HepG2 (cell line): ENCODE results near the gene RPL41. TPM values are rescaled to one million over a fixed set of nuclear protein-coding genes. Genes with fewer than 3 reads are reported as not detected.
A peak's percentile ranks its signal among the peaks of the same experiment; 100 is the strongest.

Experiments
- ATAC-seq: fragments of 200-7000 bp; cut with Tn5 transposase; 3 replicates; pipeline ENCODE4 v1.9.1; 2020; ENCODE audit warnings: mild to moderate bottlenecking, moderate library complexity
- BruUV-seq: library from RNA; stranded (reverse); fragments of 400-500 nt; replicated peaks from 2 replicates; lab custom pipeline; 2021; lab: Mats Ljungman, UMichigan
- CTCF ChIA-PET: fragments of 300-600 bp; formaldehyde crosslinking; extraction: SDS; loops from one replicate; lab custom pipeline; 2021; ENCODE audit warnings: low total read pairs, inconsistent platforms, low intra/inter-chr PET ratio; lab: Yijun Ruan, JAX
- POLR2A ChIA-PET: fragments of 350-600 bp; sonication (Branson Sonifier 250); formaldehyde crosslinking; loops from one replicate; lab custom pipeline; 2020; ENCODE audit warnings: antibody characterized with exemption, inconsistent platforms; lab: Yijun Ruan, JAX
- DNase-seq: peaks from one replicate; pipeline ENCODE4 v3.0.0-alpha.2; 2015; ENCODE audit warnings: low spot score
- FAIRE-seq: peaks from 3 replicates; lab custom pipeline; 2011; peaks lifted over from hg19 to GRCh38; lab: Jason Lieb, UNC
- H2AFZ ChIP-seq: one replicate; pipeline ENCODE4 v1.6.1; 2011; ENCODE audit warnings: low read length, inconsistent platforms
- H3K27ac ChIP-seq: fragments of 300-600 bp; 3 replicates; pipeline ENCODE4 v1.8.0; 2011; ENCODE audit warnings: mixed run types, mild to moderate bottlenecking, mixed read lengths, low read length, inconsistent platforms; ENCODE audit not compliant: insufficient read depth; ENCODE audit errors: extremely low read length
- H3K27me3 ChIP-seq, 2 experiments: fragments of 200-600 bp in 1 of 2; 2 replicates in 1 of 2; 3 replicates in 1 of 2; pipeline versions ENCODE4 v1.6.0 to v1.8.0; 2011; ENCODE audit warnings: low read length in 2 of 2, mild to moderate bottlenecking in 2 of 2, moderate library complexity in 2 of 2, inconsistent platforms in 1 of 2; ENCODE audit not compliant: insufficient read depth in 2 of 2, control insufficient read depth in 1 of 2
- H3K36me3 ChIP-seq, 2 experiments: fragments of 200-600 bp in 1 of 2; replicated peaks in 1 of 2; 2 replicates in 1 of 2; 3 replicates in 1 of 2; pipeline versions ENCODE4 v1.5.1 to v1.8.0; 2011; ENCODE audit warnings: low read length in 2 of 2, inconsistent platforms in 1 of 2; ENCODE audit not compliant: insufficient read depth in 2 of 2, control insufficient read depth in 1 of 2
- H3K4me1 ChIP-seq: 2 replicates; pipeline ENCODE4 v1.5.1; 2012; ENCODE audit warnings: low read length, inconsistent platforms; ENCODE audit not compliant: insufficient read depth
- H3K4me2 ChIP-seq: 2 replicates; pipeline ENCODE4 v1.6.0; 2011; ENCODE audit warnings: low read depth, low read length, inconsistent platforms
- H3K4me3 ChIP-seq, 3 experiments: fragments of 200-600 bp in 1 of 3; sonication (generic), shearing (Covaris generic) in 1 of 3; replicated peaks in 1 of 3; 2 replicates each; pipeline ENCODE4 v1.5.1; 2011 to 2016; ENCODE audit warnings: low read length in 3 of 3, inconsistent platforms in 2 of 3, low read depth in 2 of 3, mild to moderate bottlenecking in 2 of 3, control low read depth in 1 of 3, mixed read lengths in 1 of 3; ENCODE audit not compliant: insufficient read depth in 1 of 3
- H3K79me2 ChIP-seq: one replicate; pipeline ENCODE4 v1.6.1; 2011; ENCODE audit warnings: low read length, inconsistent platforms; ENCODE audit not compliant: insufficient read depth
- H3K9ac ChIP-seq: 2 replicates; pipeline ENCODE4 v1.6.0; 2011; ENCODE audit warnings: mild to moderate bottlenecking, low read depth, low read length, inconsistent platforms; ENCODE audit not compliant: insufficient read depth
- H3K9me3 ChIP-seq: 2 replicates; pipeline ENCODE4 v1.5.1; 2012; ENCODE audit warnings: mild to moderate bottlenecking, low read length
- H4K20me1 ChIP-seq: 2 replicates; pipeline ENCODE4 v1.6.0; 2011; ENCODE audit warnings: inconsistent platforms, mild to moderate bottlenecking, low read length, moderate library complexity; ENCODE audit not compliant: insufficient read depth
- CREM ChIP-seq, 2 experiments: sonication (generic) in 1 of 2; formaldehyde crosslinking in 1 of 2; IDR thresholded peaks; 2 replicates each; pipeline versions ENCODE4 v1.4.0 to v1.6.1; 2016 to 2020; ENCODE audit warnings: antibody characterized with exemption in 1 of 2, mild to moderate bottlenecking in 1 of 2, missing genetic modification reagents in 1 of 2
- KLF12 ChIP-seq: sonication (generic); formaldehyde crosslinking; IDR thresholded peaks from 2 replicates; pipeline ENCODE4 v1.4.0; 2020; ENCODE audit warnings: missing genetic modification reagents, borderline replicate concordance
- LCORL ChIP-seq, 2 experiments: fragments of 450-650 bp in 1 of 2; sonication (generic) in 1 of 2; formaldehyde crosslinking in 1 of 2; IDR thresholded peaks; 2 replicates each; pipeline versions ENCODE4 v1.5.0 to v1.6.1; 2017 to 2020; ENCODE audit warnings: antibody characterized with exemption in 1 of 2, missing genetic modification reagents in 1 of 2
- NR2C2 ChIP-seq: sonication (generic); formaldehyde crosslinking; IDR thresholded peaks from 2 replicates; pipeline ENCODE4 v1.4.0; 2020; ENCODE audit warnings: missing genetic modification reagents, mild to moderate bottlenecking, moderate library complexity, borderline replicate concordance
- POLR2A ChIP-seq, 2 experiments: IDR thresholded peaks; 2 replicates each; pipeline ENCODE4 v1.6.1; 2011; ENCODE audit warnings: low read depth in 2 of 2, low read length in 2 of 2, mild to moderate bottlenecking in 1 of 2, moderate library complexity in 1 of 2; ENCODE audit not compliant: insufficient read depth in 1 of 2
- RXRA ChIP-seq: sonication (generic); formaldehyde crosslinking; IDR thresholded peaks from 2 replicates; pipeline ENCODE4 v1.5.1; 2020; ENCODE audit warnings: missing genetic modification reagents
- SNRNP70 ChIP-seq: fragments of 200-400 bp; formaldehyde crosslinking; IDR thresholded peaks from 2 replicates; pipeline ENCODE4 v1.6.1; 2017; ENCODE audit warnings: mild to moderate bottlenecking, low read depth, low read length, moderate library complexity
- SOX6 ChIP-seq, 2 experiments: fragments of 450-650 bp in 1 of 2; sonication (generic) in 1 of 2; formaldehyde crosslinking in 1 of 2; IDR thresholded peaks; 2 replicates each; pipeline versions ENCODE4 v1.4.0 to v1.6.1; 2017 to 2020; ENCODE audit warnings: antibody characterized with exemption in 1 of 2, mild to moderate bottlenecking in 1 of 2, missing genetic modification reagents in 1 of 2
- SPEN ChIP-seq: sonication (generic); formaldehyde crosslinking; IDR thresholded peaks from 2 replicates; pipeline ENCODE4 v1.5.1; 2020; ENCODE audit warnings: low read depth, mild to moderate bottlenecking, missing genetic modification reagents
- ZNF136 ChIP-seq: sonication (generic); formaldehyde crosslinking; IDR thresholded peaks from 2 replicates; pipeline ENCODE4 v1.8.1; 2022; ENCODE audit warnings: low read depth, mild to moderate bottlenecking, moderate library complexity, missing genetic modification reagents
- ZNF235 ChIP-seq: sonication (generic); formaldehyde crosslinking; IDR thresholded peaks from 2 replicates; pipeline ENCODE4 v1.8.1; 2023; ENCODE audit warnings: mild to moderate bottlenecking, missing genetic modification reagents, borderline replicate concordance
- ZNF292 ChIP-seq: sonication (generic); formaldehyde crosslinking; IDR thresholded peaks from 2 replicates; pipeline ENCODE4 v1.8.1; 2022; ENCODE audit warnings: mild to moderate bottlenecking, low read depth, missing genetic modification reagents, borderline replicate concordance
- ZNF558 ChIP-seq: sonication (generic); formaldehyde crosslinking; IDR thresholded peaks from 2 replicates; pipeline ENCODE4 v1.9.0; 2022; ENCODE audit warnings: mild to moderate bottlenecking, missing genetic modification reagents, borderline replicate concordance
- ZNF572 ChIP-seq: sonication (generic); formaldehyde crosslinking; IDR thresholded peaks from 2 replicates; pipeline ENCODE4 v1.5.1; 2020; ENCODE audit warnings: mild to moderate bottlenecking, missing genetic modification reagents
- ZNF749 ChIP-seq: sonication (generic); formaldehyde crosslinking; IDR thresholded peaks from 2 replicates; pipeline ENCODE4 v1.8.0; 2022; ENCODE audit warnings: mild to moderate bottlenecking, missing genetic modification reagents, moderate library complexity, borderline replicate concordance
- ZSCAN12 ChIP-seq: sonication (generic); formaldehyde crosslinking; IDR thresholded peaks from 2 replicates; pipeline ENCODE4 v1.9.0; 2021; ENCODE audit warnings: mild to moderate bottlenecking, missing genetic modification reagents
- WGBS: methylation state at CpG from one replicate; pipeline ENCODE4 v1.1.6; 2017; ENCODE audit warnings: low lambda C conversion rate; 5-methylcytosine and 5-hydroxymethylcytosine counted together
- in situ Hi-C: cut with HindIII; loops from 2 replicates; pipeline ENCODE4 v1.10.0; 2017; ENCODE audit warnings: low pct_unique_long_range_greater_than_20kb; ENCODE audit not compliant: extremely low pct_ligation_motif_present
- intact Hi-C: fragments of 100-400 bp; cut with micrococcal nuclease; formaldehyde crosslinking; loops from one replicate; pipeline ENCODE4 v1.10.0; 2022; ENCODE audit not compliant: unreplicated experiment
- polyA plus RNA-seq, 8 experiments: library from polyadenylated mRNA; depleted of rRNA in 3 of 8; stranded (reverse) in 7 of 8; unstranded in 1 of 8; fragments of >200 nt; fragmentation: Illumina TruSeq in 4 of 8; extraction: Trizol in 4 of 8; gene quantifications; 2 replicates each; pipeline versions ENCODE4 v1.2.1 to v1.2.3, GENCODE V29; 2011 to 2016; ENCODE audit warnings: low read depth in 4 of 8, missing spikeins in 1 of 8, mixed read lengths in 1 of 8; ENCODE audit not compliant: insufficient read depth in 1 of 8
- total RNA-seq, 5 experiments: library from RNA; depleted of rRNA; stranded (reverse); fragments of >200 nt; fragmentation: Illumina TruSeq; extraction: Trizol; gene quantifications; 2 replicates each; pipeline ENCODE4 v1.2.3, GENCODE V29; 2016; ENCODE audit warnings: low read depth in 1 of 5
- TF ChIP-seq, protein P1 (sequence below): sonication (generic); formaldehyde crosslinking; IDR thresholded peaks from 2 replicates; pipeline ENCODE4 v1.5.1; 2020; ENCODE audit warnings: mild to moderate bottlenecking, missing genetic modification reagents, moderate library complexity

Gene RPL41
- total and polyA plus RNA-seq, 2 of the 13 experiments (the other 11 are each of a cell fraction or from before 2014, with no cell fraction given), result 4,012 to 7,670 TPM

DNA sequence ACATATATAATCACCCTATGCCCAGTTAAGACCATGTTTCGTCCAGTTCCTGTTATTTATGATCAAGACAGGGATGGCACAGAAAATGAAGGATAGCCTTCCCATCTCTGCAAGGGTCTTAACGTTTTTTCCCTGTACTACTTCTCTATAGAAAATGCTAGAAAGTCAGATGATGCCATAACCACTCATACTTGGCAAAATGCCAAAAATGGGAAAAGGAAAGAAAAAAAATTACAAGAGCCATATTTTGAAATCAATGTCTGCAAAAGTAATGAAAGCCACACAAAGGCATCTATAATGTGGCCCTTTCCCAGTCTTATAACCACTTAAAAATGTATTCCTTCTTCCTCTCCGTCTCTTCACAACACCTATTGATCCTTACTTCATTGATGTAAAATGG, 34.1 kb downstream of the RPL41 start:
- POLR2A ChIA-PET, result interaction anchor here (1.3 to 3.8 kb wide), 5 partner anchors 8 to 69 kb away, joined by 5 to 42 read pairs (median 9); partner anchors contain the start of genes ESYT1, MYL6 and SMARCC2
- WGBS, result 80% methylated on average over 3 of the region's 3 CpGs
- CTCF ChIA-PET, result no interaction called here
- intact Hi-C loops (no loop called here), in situ Hi-C loops (no loop called here)
- Histone ChIP-seq H3K27me3 (no peaks in the 10 kb centered on the region; a peak in 1 of 5 replicates), H3K9ac (no peak overlapping the region), H3K79me2 (peaks cover 15% of the 10 kb centered on the region), H2AFZ (no peak overlapping the region), H3K4me1 (peaks cover 30% of the 10 kb centered on the region), H4K20me1 (no peaks in the 10 kb centered on the region), H3K4me3 (no peak overlapping the region), H3K27ac (no peak overlapping the region), H3K4me2 (no peak overlapping the region), H3K9me3 (no peaks in the 10 kb centered on the region), H3K36me3 (0 out of 5 replicates have a peak, but pooled peaks cover 0 to 1% of the 10 kb centered on the region in 2 experiments)
- ATAC-seq (no peak), DNase-seq (no peak), FAIRE-seq (no peak)
- TF ChIP-seq LCORL (IDR thresholded peaks at IDR 0.05), result peak; percentile 100
- TF ChIP-seq LCORL (CRISPR knock-in tag; IDR thresholded peaks at IDR 0.05), result no peak
- no peak for TF ChIP-seq SNRNP70
- no peak for TF ChIP-seq KLF12 (CRISPR knock-in tag)
- TF ChIP-seq ZNF558 (CRISPR knock-in tag), result no peak
- TF ChIP-seq RXRA, result no peak
- no TSS peak for BruUV-seq

DNA sequence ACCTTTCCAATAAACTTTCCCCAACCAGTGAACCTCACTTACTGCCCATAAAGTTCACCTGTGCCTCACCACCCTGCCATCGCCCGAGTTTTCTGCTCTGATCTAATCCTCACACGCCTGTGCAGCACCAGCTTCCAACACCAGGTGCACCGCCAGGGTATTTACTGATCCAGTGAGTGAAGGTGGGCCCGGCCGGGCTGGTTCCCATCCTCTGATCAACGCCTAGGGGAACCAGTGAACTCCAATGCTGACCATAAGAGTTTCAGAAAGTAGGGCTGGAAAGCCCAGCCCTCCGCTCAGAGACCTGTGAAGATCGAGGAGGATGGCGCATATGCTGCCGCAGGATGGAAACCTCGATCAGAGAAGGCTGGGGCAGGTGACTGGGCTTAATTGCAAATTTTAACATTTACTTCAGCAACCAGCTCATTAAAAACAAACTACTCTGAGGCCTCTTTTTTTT, 35.3 kb downstream of the RPL41 start:
- DNase-seq (peak; percentile 80), FAIRE-seq (peak; percentile 76), ATAC-seq (peak; percentile 90)
- no peaks in the 10 kb centered on the region for H4K20me1 ChIP-seq
- TSS peak; percentile 81 for BruUV-seq
- WGBS, result 0% methylated on average over 10 of the region's 12 CpGs
- no peaks in the 10 kb centered on the region; a peak in 1 of 5 replicates for H3K27me3 ChIP-seq
- peaks cover 35% of the 10 kb centered on the region for H3K4me1 ChIP-seq
- ChIA-PET POLR2A (interaction anchor here (0.5 to 3.8 kb wide), 12 partner anchors 10 to 406 kb away, joined by 3 to 42 read pairs (median 5); partner anchors contain the start of genes CNPY2, ESYT1, PA2G4 and RNF41), CTCF (interaction anchor here (0.9 to 1.6 kb wide), 2 partner anchors 26 to 38 kb away, joined by 3 to 5 read pairs; no protein-coding TSS in a partner anchor)
- H3K27ac ChIP-seq, result peak overlapping the region; percentile 89
- H3K36me3 ChIP-seq, result 0 out of 5 replicates have a peak, but pooled peaks cover 0 to 1% of the 10 kb centered on the region in 2 experiments
- peak overlapping the region; percentile 76 for H3K9ac ChIP-seq
- intact Hi-C loops, result loop anchor here (1.0 to 2.0 kb wide), 2 partner anchors 25 to 33 kb away; partner anchors contain the start of gene ZC3H10
- in situ Hi-C loops, result no loop called here
- peak overlapping the region; percentile 79 to 86 (median 82) for H3K4me3 ChIP-seq
- H3K79me2 ChIP-seq, result peaks cover 15% of the 10 kb centered on the region
- peak overlapping the region; percentile 57 for H2AFZ ChIP-seq
- peak overlapping the region; percentile 92 for H3K4me2 ChIP-seq
- no peaks in the 10 kb centered on the region for H3K9me3 ChIP-seq
- TF ChIP-seq CREM (IDR thresholded peaks at IDR 0.05) (no peak), CREM (CRISPR knock-in tag; IDR thresholded peaks at IDR 0.05) (no peak), ZNF235 (no peak), ZNF749 (CRISPR knock-in tag) (no peak), ZSCAN12 (CRISPR knock-in tag) (0 out of 2 replicates have a peak, but pooled peaks have one; percentile 42), ZNF136 (CRISPR knock-in tag) (0 out of 2 replicates have a peak, but pooled peaks have one; percentile 8), POLR2A (IDR thresholded peaks at IDR 0.05; ENCODE audit: insufficient read depth in 1 of 2, low read depth in 2 of 2, low read length in 2 of 2) (peak; percentile 47 to 59; a peak in 2 of 4 replicates), SOX6 (IDR thresholded peaks at IDR 0.05) (no peak), SOX6 (CRISPR knock-in tag; IDR thresholded peaks at IDR 0.05) (no peak), ZNF572 (no peak), ZNF292 (CRISPR knock-in tag) (no peak), NR2C2 (CRISPR knock-in tag) (no peak), SPEN (CRISPR knock-in tag) (no peak)
- TF ChIP-seq, protein P1, sequence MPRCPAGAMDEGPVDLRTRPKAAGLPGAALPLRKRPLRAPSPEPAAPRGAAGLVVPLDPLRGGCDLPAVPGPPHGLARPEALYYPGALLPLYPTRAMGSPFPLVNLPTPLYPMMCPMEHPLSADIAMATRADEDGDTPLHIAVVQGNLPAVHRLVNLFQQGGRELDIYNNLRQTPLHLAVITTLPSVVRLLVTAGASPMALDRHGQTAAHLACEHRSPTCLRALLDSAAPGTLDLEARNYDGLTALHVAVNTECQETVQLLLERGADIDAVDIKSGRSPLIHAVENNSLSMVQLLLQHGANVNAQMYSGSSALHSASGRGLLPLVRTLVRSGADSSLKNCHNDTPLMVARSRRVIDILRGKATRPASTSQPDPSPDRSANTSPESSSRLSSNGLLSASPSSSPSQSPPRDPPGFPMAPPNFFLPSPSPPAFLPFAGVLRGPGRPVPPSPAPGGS (CRISPR knock-in tag), result no peak
